ENCODE data around the gene BBLN. TPM values are rescaled to one million over a fixed set of nuclear protein-coding genes. Genes with fewer than 3 reads are reported as not detected.

BBLN gene
- total RNA-seq, 1 experiment from 2014 or later = 154 TPM

DNA sequence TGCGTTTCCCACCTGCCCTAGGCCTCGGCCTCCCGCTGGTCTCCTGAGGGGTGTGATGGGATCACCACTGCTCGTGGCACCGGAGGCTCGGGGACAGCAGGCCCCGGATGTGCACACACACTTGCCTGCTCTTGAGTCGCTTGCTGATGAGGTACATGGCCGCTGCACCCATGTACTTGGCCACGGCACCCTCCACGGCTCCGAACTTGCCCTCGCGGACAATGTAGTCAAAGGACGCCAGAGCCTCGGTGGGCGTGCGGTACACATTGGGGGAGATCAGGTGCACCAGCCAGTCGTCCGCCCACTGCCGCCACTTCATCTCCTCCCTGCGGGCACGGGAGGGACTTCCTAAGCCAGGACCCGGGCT, 37.3 kb upstream of the BBLN start:
- H3K9me2 ChIP-seq (ENCODE audit: insufficient read depth) = no peaks in the 10 kb centered on the region
- H3K4me2 ChIP-seq = no peak overlapping the region
- ChIA-PET CTCF (no interaction called here), POLR2A (ENCODE audit: unreplicated experiment) (interaction anchor here (0.6 kb wide), 1 partner anchor 248 kb away, joined by 3 read pairs; the partner anchor contains the start of gene URM1)
- intact Hi-C loops (cut with micrococcal nuclease; ENCODE audit: unreplicated experiment) = no loop called here
- H3K4me1 ChIP-seq (replicated peaks; ENCODE audit: insufficient read depth) = peaks cover 13% of the 10 kb centered on the region
- H3F3A ChIP-seq (ENCODE audit: insufficient read depth, low read depth) = peaks cover 14% of the 10 kb centered on the region; the same call in 1 of the 2 replicates
- H2AFZ ChIP-seq = no peak overlapping the region
- H3K27me3 ChIP-seq (ENCODE audit: insufficient read depth, low read depth) = no peaks in the 10 kb centered on the region
- no peak overlapping the region for H3K4me3 ChIP-seq
- no peak overlapping the region for H3K27ac ChIP-seq
- peaks cover 19% of the 10 kb centered on the region for H4K20me1 ChIP-seq (ENCODE audit: insufficient read depth)
- H3K9me3 ChIP-seq (ENCODE audit: insufficient read depth, low read depth) = no peaks in the 10 kb centered on the region
- no TSS peak for BruUV-seq (replicated peaks)
- peaks cover 33% of the 10 kb centered on the region for H3K79me2 ChIP-seq (ENCODE audit: low read depth)
- TF ChIP-seq EZH2 (IDR thresholded peaks at IDR 0.05; ENCODE audit: low read depth) = no peak
- TF ChIP-seq, protein P1, sequence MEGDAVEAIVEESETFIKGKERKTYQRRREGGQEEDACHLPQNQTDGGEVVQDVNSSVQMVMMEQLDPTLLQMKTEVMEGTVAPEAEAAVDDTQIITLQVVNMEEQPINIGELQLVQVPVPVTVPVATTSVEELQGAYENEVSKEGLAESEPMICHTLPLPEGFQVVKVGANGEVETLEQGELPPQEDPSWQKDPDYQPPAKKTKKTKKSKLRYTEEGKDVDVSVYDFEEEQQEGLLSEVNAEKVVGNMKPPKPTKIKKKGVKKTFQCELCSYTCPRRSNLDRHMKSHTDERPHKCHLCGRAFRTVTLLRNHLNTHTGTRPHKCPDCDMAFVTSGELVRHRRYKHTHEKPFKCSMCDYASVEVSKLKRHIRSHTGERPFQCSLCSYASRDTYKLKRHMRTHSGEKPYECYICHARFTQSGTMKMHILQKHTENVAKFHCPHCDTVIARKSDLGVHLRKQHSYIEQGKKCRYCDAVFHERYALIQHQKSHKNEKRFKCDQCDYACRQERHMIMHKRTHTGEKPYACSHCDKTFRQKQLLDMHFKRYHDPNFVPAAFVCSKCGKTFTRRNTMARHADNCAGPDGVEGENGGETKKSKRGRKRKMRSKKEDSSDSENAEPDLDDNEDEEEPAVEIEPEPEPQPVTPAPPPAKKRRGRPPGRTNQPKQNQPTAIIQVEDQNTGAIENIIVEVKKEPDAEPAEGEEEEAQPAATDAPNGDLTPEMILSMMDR (conservative IDR thresholded peaks at IDR 0.05) = no peak
- no peaks in the 10 kb centered on the region for H3K36me3 ChIP-seq (ENCODE audit: low read depth)
- DNase-seq = no peak

DNA sequence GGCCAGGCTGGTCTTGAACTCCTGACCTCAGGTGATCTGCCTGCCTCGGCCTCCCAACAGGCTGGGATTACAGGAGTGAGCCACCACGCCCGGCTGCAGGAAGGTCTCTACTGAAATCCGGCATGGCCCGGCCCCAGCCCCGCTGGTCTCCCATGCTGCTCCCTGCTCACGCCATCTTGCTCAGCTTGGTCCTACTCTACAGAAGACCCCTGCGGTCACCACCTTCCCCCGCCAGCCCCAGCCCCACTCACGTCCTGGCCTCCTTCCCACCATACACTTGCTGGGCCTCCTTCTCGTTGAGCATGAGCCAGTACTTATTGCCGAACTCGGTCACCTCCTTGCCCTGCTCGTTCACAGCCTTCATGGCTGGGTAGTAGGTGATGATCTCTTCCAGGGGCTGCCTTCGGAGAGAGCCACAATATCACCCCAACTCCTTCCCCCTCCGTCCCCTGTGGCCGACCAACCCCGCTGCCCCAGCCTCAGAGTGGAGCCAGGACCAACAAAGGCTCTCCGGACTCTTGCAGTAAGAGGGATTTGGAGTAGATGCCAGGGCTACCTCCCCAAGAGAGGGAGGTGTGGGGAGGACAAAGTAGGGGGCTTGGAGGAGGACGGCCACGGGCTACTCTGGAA, 36.5 kb upstream of the BBLN start:
- ChIA-PET CTCF (no interaction called here), POLR2A (ENCODE audit: unreplicated experiment) (interaction anchor here (0.5 kb wide), 1 partner anchor 60 kb away, joined by 5 read pairs; no protein-coding TSS in a partner anchor)
- BruUV-seq (replicated peaks) = no TSS peak
- Histone ChIP-seq H3K9me2 (ENCODE audit: insufficient read depth) (no peaks in the 10 kb centered on the region), H3K9me3 (ENCODE audit: insufficient read depth, low read depth) (no peaks in the 10 kb centered on the region), H3K27me3 (ENCODE audit: insufficient read depth, low read depth) (no peaks in the 10 kb centered on the region), H4K20me1 (ENCODE audit: insufficient read depth) (peaks cover 19% of the 10 kb centered on the region), H3K4me1 (replicated peaks; ENCODE audit: insufficient read depth) (peaks cover 13% of the 10 kb centered on the region), H3K79me2 (ENCODE audit: low read depth) (peaks cover 35% of the 10 kb centered on the region), H3F3A (ENCODE audit: insufficient read depth, low read depth) (peaks cover 8% of the 10 kb centered on the region; the same call in 1 of the 2 replicates), H2AFZ (no peak overlapping the region), H3K4me2 (no peak overlapping the region), H3K4me3 (no peak overlapping the region), H3K27ac (no peak overlapping the region), H3K36me3 (ENCODE audit: low read depth) (no peaks in the 10 kb centered on the region)
- TF ChIP-seq, protein P1 (conservative IDR thresholded peaks at IDR 0.05) = no peak
- no peak for TF ChIP-seq EZH2 (IDR thresholded peaks at IDR 0.05; ENCODE audit: low read depth)
- intact Hi-C loops (cut with micrococcal nuclease; ENCODE audit: unreplicated experiment) = loop anchor here (2.0 kb wide), 1 partner anchor 131 kb away; no protein-coding TSS in a partner anchor
- no peak for DNase-seq

DNA sequence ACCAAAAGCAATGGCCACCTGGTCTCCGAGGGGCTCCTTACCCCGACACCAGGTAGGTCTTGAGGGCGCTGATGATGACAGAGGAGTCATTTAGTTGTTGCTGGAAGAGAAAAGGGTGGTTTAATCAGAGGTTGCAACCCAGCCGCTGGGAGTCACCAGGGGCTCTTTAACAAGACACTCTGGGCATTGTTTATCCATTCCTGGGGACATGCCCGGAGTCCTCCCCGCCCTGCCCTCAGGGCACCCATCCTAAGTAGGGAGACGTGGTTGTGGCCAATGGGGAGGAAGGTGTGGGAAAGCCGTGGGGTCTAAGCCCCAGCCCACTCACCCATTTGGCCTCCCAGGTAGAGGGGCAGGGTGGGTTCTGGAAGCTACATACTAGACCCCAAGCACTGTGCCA, 35.6 kb upstream of the BBLN start:
- Histone ChIP-seq H3F3A (ENCODE audit: insufficient read depth, low read depth) (peaks cover 15% of the 10 kb centered on the region; the same call in 1 of the 2 replicates), H3K4me2 (no peak overlapping the region), H3K4me3 (no peak overlapping the region), H4K20me1 (ENCODE audit: insufficient read depth) (peaks cover 19% of the 10 kb centered on the region), H3K79me2 (ENCODE audit: low read depth) (peaks cover 42% of the 10 kb centered on the region), H3K36me3 (ENCODE audit: low read depth) (no peaks in the 10 kb centered on the region), H2AFZ (no peak overlapping the region), H3K27ac (no peak overlapping the region), H3K9me2 (ENCODE audit: insufficient read depth) (no peaks in the 10 kb centered on the region), H3K4me1 (replicated peaks; ENCODE audit: insufficient read depth) (peaks cover 19% of the 10 kb centered on the region), H3K27me3 (ENCODE audit: insufficient read depth, low read depth) (no peaks in the 10 kb centered on the region), H3K9me3 (ENCODE audit: insufficient read depth, low read depth) (no peaks in the 10 kb centered on the region)
- intact Hi-C loops (cut with micrococcal nuclease; ENCODE audit: unreplicated experiment) = loop anchor here (2.0 kb wide), 1 partner anchor 130 kb away; no protein-coding TSS in a partner anchor
- no TSS peak for BruUV-seq (replicated peaks)
- TF ChIP-seq, protein P1 (conservative IDR thresholded peaks at IDR 0.05) = no peak
- no peak for TF ChIP-seq EZH2 (IDR thresholded peaks at IDR 0.05; ENCODE audit: low read depth)
- POLR2A ChIA-PET (ENCODE audit: unreplicated experiment) = interaction anchor here (0.6 to 1.1 kb wide), 3 partner anchors 36 to 227 kb away, joined by 3 to 11 read pairs (median 5); partner anchors contain the start of gene BBLN
- DNase-seq = no peak
- CTCF ChIA-PET = interaction anchor here (0.6 to 1.5 kb wide), 8 partner anchors 13 to 287 kb away, joined by 3 to 9 read pairs (median 3); no protein-coding TSS in a partner anchor

All from PC-9 (cell line).